Measurements from ENCODE around the gene PLVAP. TPM values are rescaled to one million over a fixed set of nuclear protein-coding genes. Genes with fewer than 3 reads are reported as not detected.

Gene PLVAP
- total RNA-seq, 1 experiment from 2014 or later, result not detected

GRCh38 chr19:17420475-17420924 lies 43.4 kb upstream of the PLVAP start (continued):
- TF ChIP-seq ESRRA (CRISPR knock-in tag; IDR thresholded peaks at IDR 0.05; ENCODE audit: borderline replicate concordance) (no peak), EMX1 (CRISPR knock-in tag; IDR thresholded peaks at IDR 0.05) (no peak), PRRX2 (CRISPR knock-in tag; IDR thresholded peaks at IDR 0.05) (no peak), ZNF532 (CRISPR knock-in tag; IDR thresholded peaks at IDR 0.05; ENCODE audit: borderline replicate concordance) (no peak), JAZF1 (CRISPR knock-in tag; IDR thresholded peaks at IDR 0.05) (no peak), ZNF138 (CRISPR knock-in tag; conservative IDR thresholded peaks at IDR 0.05) (no peak), ETV6 (CRISPR knock-in tag; IDR thresholded peaks at IDR 0.05) (0 out of 2 replicates have a peak, but pooled peaks have one; percentile 31), SMAD3 (CRISPR knock-in tag; IDR thresholded peaks at IDR 0.05; ENCODE audit: borderline replicate concordance) (no peak), TCF7 (CRISPR knock-in tag; IDR thresholded peaks at IDR 0.05; ENCODE audit: low read depth) (no peak), ELF4 (CRISPR knock-in tag; IDR thresholded peaks at IDR 0.05; ENCODE audit: low read depth) (no peak), ZNF416 (CRISPR knock-in tag; IDR thresholded peaks at IDR 0.05) (no peak), KAT7 (CRISPR knock-in tag; IDR thresholded peaks at IDR 0.05; ENCODE audit: borderline replicate concordance) (0 out of 2 replicates have a peak, but pooled peaks have one; percentile 70), JUN (CRISPR knock-in tag; IDR thresholded peaks at IDR 0.05) (no peak), RELA (CRISPR knock-in tag; IDR thresholded peaks at IDR 0.05; ENCODE audit: borderline replicate concordance) (peak; percentile 40; the same call in 1 of the 2 replicates), IRF2 (CRISPR knock-in tag; IDR thresholded peaks at IDR 0.05; ENCODE audit: borderline replicate concordance, low read depth) (no peak), E2F1 (CRISPR knock-in tag; IDR thresholded peaks at IDR 0.05) (no peak), AR (CRISPR knock-in tag; IDR thresholded peaks at IDR 0.05) (no peak), FOXJ3 (CRISPR knock-in tag; IDR thresholded peaks at IDR 0.05; ENCODE audit: borderline replicate concordance) (no peak), RORB (CRISPR knock-in tag; IDR thresholded peaks at IDR 0.05) (no peak), ARID4B (CRISPR knock-in tag; IDR thresholded peaks at IDR 0.05; ENCODE audit: borderline replicate concordance) (no peak), HMGA2 (CRISPR knock-in tag; IDR thresholded peaks at IDR 0.05) (no peak), GABPB1 (CRISPR knock-in tag; IDR thresholded peaks at IDR 0.05) (peak; percentile 36; the same call in 1 of the 2 replicates), ZMAT4 (CRISPR knock-in tag; IDR thresholded peaks at IDR 0.05) (no peak), CREM (CRISPR knock-in tag; IDR thresholded peaks at IDR 0.05) (no peak), SMAD4 (CRISPR knock-in tag; IDR thresholded peaks at IDR 0.05) (no peak), MAX (CRISPR knock-in tag; IDR thresholded peaks at IDR 0.05) (no peak), E2F5 (CRISPR knock-in tag; IDR thresholded peaks at IDR 0.05) (no peak)
